IMR-90 (cell line): Measurements from ENCODE around the gene TAF8. TPM values are rescaled to one million over a fixed set of nuclear protein-coding genes. Genes with fewer than 3 reads are reported as not detected.

ENCODE experiments used
- ATAC-seq: fragments of 200-7000 bp; cut with Tn5 transposase; 2 replicates; pipeline ENCODE4 v1.9.1; 2020; ENCODE audit warnings: low read depth, mild to moderate bottlenecking, moderate library complexity
- BruUV-seq: library from RNA; stranded (reverse); fragments of 400-500 nt; replicated peaks from 2 replicates; lab custom pipeline; 2021; lab: Mats Ljungman, UMichigan
- CTCF ChIA-PET: fragments of 300-600 bp; formaldehyde crosslinking; extraction: SDS; loops from one replicate; lab custom pipeline; 2021; ENCODE audit warnings: antibody characterized with exemption; lab: Yijun Ruan, JAX
- POLR2A ChIA-PET: fragments of 300-600 bp; sonication (Branson Sonifier 250); formaldehyde crosslinking; loops from one replicate; lab custom pipeline; 2022; ENCODE audit warnings: antibody characterized with exemption; ENCODE audit not compliant: unreplicated experiment; lab: Charles Lee
- DNase-seq: peaks from one replicate; pipeline ENCODE4 v3.0.0; 2013
- H2AFZ ChIP-seq: replicated peaks from 2 replicates; pipeline ENCODE3; 2013; ENCODE audit warnings: low read length, mild to moderate bottlenecking; ENCODE audit not compliant: poor library complexity
- H2AK5ac ChIP-seq: 2 replicates; pipeline ENCODE4 v1.6.1; 2013; ENCODE audit warnings: low read depth, low read length, inconsistent platforms
- H2AK9ac ChIP-seq: replicated peaks from 2 replicates; pipeline ENCODE3; 2013; ENCODE audit warnings: mild to moderate bottlenecking, low read depth, low read length, moderate library complexity; ENCODE audit not compliant: poor library complexity
- H2BK120ac ChIP-seq: 2 replicates; pipeline ENCODE4 v1.6.1; 2013; ENCODE audit warnings: low read depth, low read length, inconsistent platforms
- H2BK15ac ChIP-seq: 3 replicates; pipeline ENCODE4 v1.6.1; 2013; ENCODE audit warnings: low read depth, low read length, inconsistent platforms
- H2BK20ac ChIP-seq: 2 replicates; pipeline ENCODE4 v1.6.1; 2013; ENCODE audit warnings: low read depth, mild to moderate bottlenecking, inconsistent platforms, low read length, moderate library complexity
- H2BK5ac ChIP-seq: 2 replicates; pipeline ENCODE4 v1.6.1; 2013; ENCODE audit warnings: mild to moderate bottlenecking, low read depth, low read length, inconsistent platforms; ENCODE audit not compliant: poor library complexity, severe bottlenecking
- H3K14ac ChIP-seq: replicated peaks from 2 replicates; pipeline ENCODE4 v1.6.1; 2013; ENCODE audit warnings: low read depth, low read length, inconsistent platforms
- H3K18ac ChIP-seq: 2 replicates; pipeline ENCODE4 v1.6.1; 2013; ENCODE audit warnings: low read depth, low read length, control low read depth
- H3K23ac ChIP-seq: 2 replicates; pipeline ENCODE4 v1.6.1; 2013; ENCODE audit warnings: low read depth, low read length, inconsistent platforms
- H3K27ac ChIP-seq: 2 replicates; pipeline ENCODE4 v1.5.1; 2013; ENCODE audit warnings: mild to moderate bottlenecking, control low read depth, low read length; ENCODE audit not compliant: insufficient read depth
- H3K27me3 ChIP-seq: 2 replicates; pipeline ENCODE4 v1.6.1; 2013; ENCODE audit warnings: low read length; ENCODE audit not compliant: control insufficient read depth, insufficient read depth
- H3K36me3 ChIP-seq: 2 replicates; pipeline ENCODE4 v1.6.1; 2013; ENCODE audit warnings: low read length, mixed read lengths; ENCODE audit not compliant: control insufficient read depth, insufficient read depth
- H3K4ac ChIP-seq: 2 replicates; pipeline ENCODE4 v1.6.1; 2013; ENCODE audit warnings: low read depth, low read length, inconsistent platforms
- H3K4me1 ChIP-seq: 2 replicates; pipeline ENCODE4 v1.6.1; 2013; ENCODE audit warnings: low read length, mixed read lengths; ENCODE audit not compliant: control insufficient read depth, insufficient read depth
- H3K4me2 ChIP-seq: 2 replicates; pipeline ENCODE4 v1.6.1; 2013; ENCODE audit warnings: low read depth, mild to moderate bottlenecking, control low read depth, low read length, moderate library complexity
- H3K4me3 ChIP-seq: 2 replicates; pipeline ENCODE4 v1.5.1; 2013; ENCODE audit warnings: low read depth, mild to moderate bottlenecking, control low read depth, low read length, moderate library complexity; ENCODE audit not compliant: insufficient read depth
- H3K56ac ChIP-seq: 2 replicates; pipeline ENCODE4 v1.6.1; 2013; ENCODE audit warnings: low read length, inconsistent platforms; ENCODE audit not compliant: insufficient read depth; ENCODE audit errors: extremely low read depth
- H3K79me1 ChIP-seq, 2 experiments: 2 replicates each; pipeline ENCODE4 v1.6.1; 2013; ENCODE audit warnings: low read length in 2 of 2, inconsistent platforms in 1 of 2, low read depth in 1 of 2
- H3K9ac ChIP-seq: 2 replicates; pipeline ENCODE4 v1.6.1; 2013; ENCODE audit warnings: low read depth, low read length, control low read depth
- H3K9me1 ChIP-seq: 2 replicates; pipeline ENCODE4 v1.6.1; 2013; ENCODE audit warnings: low read length, inconsistent platforms; ENCODE audit not compliant: insufficient read depth
- H3K9me3 ChIP-seq: 2 replicates; pipeline ENCODE4 v1.6.1; 2013; ENCODE audit warnings: low read length; ENCODE audit not compliant: control insufficient read depth, insufficient read depth
- H4K20me1 ChIP-seq: 2 replicates; pipeline ENCODE4 v1.6.1; 2013; ENCODE audit warnings: low read length, inconsistent platforms; ENCODE audit not compliant: insufficient read depth
- H4K5ac ChIP-seq: 2 replicates; pipeline ENCODE4 v1.6.1; 2013; ENCODE audit warnings: mild to moderate bottlenecking, low read depth, low read length, control low read depth
- H4K8ac ChIP-seq, 2 experiments: 2 replicates each; pipeline ENCODE4 v1.6.1; 2013; ENCODE audit warnings: low read depth in 2 of 2, low read length in 2 of 2, control low read depth in 1 of 2, inconsistent platforms in 1 of 2
- H4K91ac ChIP-seq: 2 replicates; pipeline ENCODE4 v1.6.1; 2013; ENCODE audit warnings: low read depth, low read length, inconsistent platforms; ENCODE audit not compliant: insufficient read depth
- BHLHE40 ChIP-seq: fragments of 150-350 bp; IDR thresholded peaks from 2 replicates; pipeline ENCODE4 v1.6.1; 2016; ENCODE audit warnings: mild to moderate bottlenecking, low read depth, low read length
- CEBPB ChIP-seq: IDR thresholded peaks from 2 replicates; pipeline ENCODE4 v1.6.1; 2012; ENCODE audit warnings: low read depth, low read length, improper control_type of control experiment
- CHD1 ChIP-seq: IDR thresholded peaks from 2 replicates; pipeline ENCODE4 v1.6.1; 2012; ENCODE audit warnings: low read depth, low read length, improper control_type of control experiment
- FOS ChIP-seq: fragments of 150-350 bp; IDR thresholded peaks from 2 replicates; pipeline ENCODE4 v1.6.1; 2016; ENCODE audit warnings: low read depth, low read length
- MAFK ChIP-seq: IDR thresholded peaks from 2 replicates; pipeline ENCODE4 v1.6.1; 2012; ENCODE audit warnings: low read depth, low read length, improper control_type of control experiment
- MAZ ChIP-seq: IDR thresholded peaks from 2 replicates; pipeline ENCODE4 v1.6.1; 2012; ENCODE audit warnings: low read depth, mild to moderate bottlenecking, low read length, improper control_type of control experiment, moderate library complexity, borderline replicate concordance
- MXI1 ChIP-seq: IDR thresholded peaks from 2 replicates; pipeline ENCODE4 v1.6.1; 2012; ENCODE audit warnings: low read depth, mild to moderate bottlenecking, low read length, moderate library complexity, borderline replicate concordance
- NFE2L2 ChIP-seq: fragments of 150-350 bp; IDR thresholded peaks from 2 replicates; pipeline ENCODE4 v1.6.1; 2016; ENCODE audit warnings: low read depth, mild to moderate bottlenecking, low read length
- POLR2A ChIP-seq: IDR thresholded peaks from 2 replicates; pipeline ENCODE4 v1.6.1; 2012; ENCODE audit warnings: mild to moderate bottlenecking, low read depth, low read length
- RAD21 ChIP-seq: IDR thresholded peaks from 2 replicates; pipeline ENCODE4 v1.6.1; 2012; ENCODE audit warnings: low read length, improper control_type of control experiment
- RCOR1 ChIP-seq: IDR thresholded peaks from 2 replicates; pipeline ENCODE4 v1.6.1; 2012; ENCODE audit warnings: mild to moderate bottlenecking, low read length, improper control_type of control experiment; ENCODE audit not compliant: insufficient replicate concordance
- RFX5 ChIP-seq: IDR thresholded peaks from 2 replicates; pipeline ENCODE4 v1.8.0; 2012; ENCODE audit warnings: low read depth, mild to moderate bottlenecking, low read length, moderate library complexity
- SMC3 ChIP-seq: fragments of 150-350 bp; IDR thresholded peaks from 2 replicates; pipeline ENCODE4 v1.6.1; 2016; ENCODE audit warnings: low read depth, mild to moderate bottlenecking, antibody characterized with exemption, low read length, moderate library complexity
- WGBS, 2 experiments: methylation state at CpG; one replicate each; pipeline versions ENCODE4 v1.1.5 to v1.1.7; 2013; ENCODE audit warnings: missing lambda C conversion rate in 2 of 2; ENCODE audit not compliant: insufficient read length in 1 of 2; ENCODE audit errors: extremely low coverage in 2 of 2; 5-methylcytosine and 5-hydroxymethylcytosine counted together
- dilution Hi-C: fragments of 300-500 bp; cut with HindIII; formaldehyde crosslinking; loops from one replicate; pipeline ENCODE4 v1.14.3; 2018; ENCODE audit warnings: low sequenced_read_pairs; ENCODE audit not compliant: unreplicated experiment
- in situ Hi-C: fragments of 300-500 bp; cut with MboI; formaldehyde crosslinking; loops from 3 replicates; pipeline ENCODE4 v1.14.3; 2019; ENCODE audit warnings: low sequenced_read_pairs, inconsistent platforms, mixed read lengths
- intact Hi-C: fragments of 100-400 bp; cut with micrococcal nuclease; formaldehyde crosslinking; loops from 2 replicates; pipeline ENCODE4 v1.10.0; 2022
- polyA plus RNA-seq, 3 experiments: library from polyadenylated mRNA; depleted of rRNA; stranded (reverse); fragments of >200 nt; gene quantifications; 2 replicates each; pipeline ENCODE4 v1.2.3, GENCODE V29; 2012; ENCODE audit warnings: low replicate concordance in 1 of 3
- total RNA-seq: library from RNA; depleted of rRNA; stranded (reverse); fragments of >200 nt; gene quantifications from 2 replicates; pipeline ENCODE4 v1.2.3, GENCODE V29; 2012
- TF ChIP-seq, protein P1 (sequence below): conservative IDR thresholded peaks from 2 replicates; pipeline ENCODE4 v1.5.1; 2012; ENCODE audit warnings: mild to moderate bottlenecking, low read depth, low read length, improper control_type of control experiment
- TF ChIP-seq, protein P2 (sequence below): fragments of 150-350 bp; IDR thresholded peaks from 2 replicates; pipeline ENCODE4 v1.6.1; 2017; ENCODE audit warnings: mild to moderate bottlenecking, antibody characterized with exemption, low read length, low read depth
- TF ChIP-seq, protein P3 (sequence below): fragments of 150-350 bp; IDR thresholded peaks from 2 replicates; pipeline ENCODE4 v1.6.1; 2016; ENCODE audit warnings: low read depth, mild to moderate bottlenecking, low read length, moderate library complexity, borderline replicate concordance

TAF8 gene
- total and polyA plus RNA-seq, 2 of the 4 experiments (the other 2 are of a cell fraction) = 14.3 to 22.8 TPM

DNA sequence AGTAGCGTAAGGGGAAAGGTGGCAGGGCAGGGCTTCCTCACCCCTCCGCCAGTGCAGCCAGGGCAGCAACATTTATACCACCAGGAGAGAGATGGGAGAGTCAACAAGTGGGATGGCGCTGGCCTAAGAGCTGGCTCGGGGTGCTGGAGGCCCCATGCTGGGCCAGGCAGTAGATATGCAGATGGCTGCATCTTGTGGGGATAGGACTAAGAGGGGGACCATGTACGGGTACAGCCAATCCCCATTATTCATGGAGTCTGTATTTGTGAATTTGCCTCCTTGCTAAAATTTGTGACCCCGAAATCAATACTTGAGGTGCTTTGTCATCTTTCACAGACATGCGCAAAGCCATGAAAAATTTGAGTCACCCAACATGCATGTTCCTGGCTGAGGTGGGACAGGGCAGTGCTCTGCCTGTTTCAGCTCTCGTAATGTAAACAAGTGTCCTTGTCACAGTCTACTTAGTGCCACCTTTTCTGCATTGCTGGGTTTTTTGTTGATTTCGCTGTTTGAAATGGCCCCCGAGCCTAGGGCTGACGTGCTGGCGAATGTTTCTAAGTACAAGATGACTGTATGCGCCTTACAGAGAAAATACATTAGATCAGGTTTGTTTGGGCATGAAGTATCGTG lies 27.5 kb upstream of the TAF8 start:
- Histone ChIP-seq H2AK9ac (no peak overlapping the region), H3K27ac (no peak overlapping the region), H3K4me1 (no peaks in the 10 kb centered on the region), H3K56ac (no peak overlapping the region), H4K5ac (no peak overlapping the region), H3K4me3 (no peak overlapping the region), H4K91ac (no peak overlapping the region), H3K4ac (no peak overlapping the region), H2BK120ac (no peak overlapping the region), H3K36me3 (no peaks in the 10 kb centered on the region), H4K8ac (no peak overlapping the region), H2AK5ac (no peak overlapping the region), H3K27me3 (no peaks in the 10 kb centered on the region), H3K4me2 (no peak overlapping the region), H2BK20ac (no peak overlapping the region), H3K9ac (no peak overlapping the region), H2BK5ac (no peak overlapping the region), H2AFZ (no peak overlapping the region), H3K79me1 (no peaks in the 10 kb centered on the region), H4K20me1 (no peaks in the 10 kb centered on the region), H3K23ac (no peak overlapping the region), H3K9me1 (no peaks in the 10 kb centered on the region), H3K9me3 (no peaks in the 10 kb centered on the region), H3K18ac (no peak overlapping the region), H2BK15ac (no peak overlapping the region), H3K14ac (no peak overlapping the region)
- BruUV-seq = no TSS peak
- TF ChIP-seq RAD21 (no peak), CHD1 (no peak), MAZ (no peak), NFE2L2 (no peak), RCOR1 (no peak), BHLHE40 (no peak), FOS (no peak), MAFK (no peak), MXI1 (no peak), CEBPB (no peak), SMC3 (no peak), RFX5 (no peak), POLR2A (no peak)
- TF ChIP-seq, protein P1, sequence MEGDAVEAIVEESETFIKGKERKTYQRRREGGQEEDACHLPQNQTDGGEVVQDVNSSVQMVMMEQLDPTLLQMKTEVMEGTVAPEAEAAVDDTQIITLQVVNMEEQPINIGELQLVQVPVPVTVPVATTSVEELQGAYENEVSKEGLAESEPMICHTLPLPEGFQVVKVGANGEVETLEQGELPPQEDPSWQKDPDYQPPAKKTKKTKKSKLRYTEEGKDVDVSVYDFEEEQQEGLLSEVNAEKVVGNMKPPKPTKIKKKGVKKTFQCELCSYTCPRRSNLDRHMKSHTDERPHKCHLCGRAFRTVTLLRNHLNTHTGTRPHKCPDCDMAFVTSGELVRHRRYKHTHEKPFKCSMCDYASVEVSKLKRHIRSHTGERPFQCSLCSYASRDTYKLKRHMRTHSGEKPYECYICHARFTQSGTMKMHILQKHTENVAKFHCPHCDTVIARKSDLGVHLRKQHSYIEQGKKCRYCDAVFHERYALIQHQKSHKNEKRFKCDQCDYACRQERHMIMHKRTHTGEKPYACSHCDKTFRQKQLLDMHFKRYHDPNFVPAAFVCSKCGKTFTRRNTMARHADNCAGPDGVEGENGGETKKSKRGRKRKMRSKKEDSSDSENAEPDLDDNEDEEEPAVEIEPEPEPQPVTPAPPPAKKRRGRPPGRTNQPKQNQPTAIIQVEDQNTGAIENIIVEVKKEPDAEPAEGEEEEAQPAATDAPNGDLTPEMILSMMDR = no peak
- TF ChIP-seq, protein P2, sequence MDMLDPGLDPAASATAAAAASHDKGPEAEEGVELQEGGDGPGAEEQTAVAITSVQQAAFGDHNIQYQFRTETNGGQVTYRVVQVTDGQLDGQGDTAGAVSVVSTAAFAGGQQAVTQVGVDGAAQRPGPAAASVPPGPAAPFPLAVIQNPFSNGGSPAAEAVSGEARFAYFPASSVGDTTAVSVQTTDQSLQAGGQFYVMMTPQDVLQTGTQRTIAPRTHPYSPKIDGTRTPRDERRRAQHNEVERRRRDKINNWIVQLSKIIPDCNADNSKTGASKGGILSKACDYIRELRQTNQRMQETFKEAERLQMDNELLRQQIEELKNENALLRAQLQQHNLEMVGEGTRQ = no peak
- TF ChIP-seq, protein P3, sequence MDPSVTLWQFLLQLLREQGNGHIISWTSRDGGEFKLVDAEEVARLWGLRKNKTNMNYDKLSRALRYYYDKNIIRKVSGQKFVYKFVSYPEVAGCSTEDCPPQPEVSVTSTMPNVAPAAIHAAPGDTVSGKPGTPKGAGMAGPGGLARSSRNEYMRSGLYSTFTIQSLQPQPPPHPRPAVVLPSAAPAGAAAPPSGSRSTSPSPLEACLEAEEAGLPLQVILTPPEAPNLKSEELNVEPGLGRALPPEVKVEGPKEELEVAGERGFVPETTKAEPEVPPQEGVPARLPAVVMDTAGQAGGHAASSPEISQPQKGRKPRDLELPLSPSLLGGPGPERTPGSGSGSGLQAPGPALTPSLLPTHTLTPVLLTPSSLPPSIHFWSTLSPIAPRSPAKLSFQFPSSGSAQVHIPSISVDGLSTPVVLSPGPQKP = no peak
- intact Hi-C loops = no loop called here
- CTCF ChIA-PET = no interaction called here
- ATAC-seq (no peak), DNase-seq (no peak)
- WGBS, 2 experiments = 100% methylated on average over 3 of the region's 14 CpGs; no CpG with 5 or more reads in 1 of the 2 experiments
- dilution Hi-C loops = no loop called here
- in situ Hi-C loops = no loop called here
- POLR2A ChIA-PET = no interaction called here
